ENCODE measurements around the gene KRTAP3-1. TPM values are rescaled to one million over a fixed set of nuclear protein-coding genes. Genes with fewer than 3 reads are reported as not detected.

KRTAP3-1 gene
- polyA plus RNA-seq, 1 donor from 2014 or later = not detected

DNA sequence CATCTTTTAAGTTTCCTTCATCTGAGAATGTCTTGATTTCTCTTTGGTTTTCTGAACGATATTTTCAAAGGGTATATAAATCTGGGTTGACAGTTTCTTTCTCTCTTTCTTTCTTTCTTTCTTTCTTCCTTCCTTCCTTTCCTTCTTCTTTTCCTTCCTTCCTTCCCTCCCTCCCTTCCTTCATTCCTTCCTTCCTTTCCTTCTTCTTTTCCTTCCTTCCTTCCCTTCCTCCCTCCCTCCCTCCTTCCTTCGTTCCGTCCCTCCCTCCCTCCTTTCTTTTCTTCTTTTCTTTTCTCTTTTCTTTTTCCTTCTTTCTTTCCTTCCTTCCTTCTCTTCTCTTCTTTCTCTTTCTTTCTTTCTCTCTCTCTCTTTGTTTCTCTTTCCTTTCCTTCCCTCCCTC, 34.6 kb downstream of the KRTAP3-1 start:
- Histone ChIP-seq H3K27ac (ENCODE audit: low read length) (no peak overlapping the region), H2AFZ (ENCODE audit: low read depth, low read length) (no peak overlapping the region), H3K4me2 (ENCODE audit: low read length) (no peak overlapping the region), H3K9me3 (ENCODE audit: low read length) (no peaks in the 10 kb centered on the region), H3K9ac (ENCODE audit: low read length) (no peak overlapping the region), H3K9me2 (ENCODE audit: insufficient read depth, low read length) (no peaks in the 10 kb centered on the region), H3K4me3 (ENCODE audit: low read length) (no peak overlapping the region), H3K36me3 (ENCODE audit: insufficient read depth, low read length) (no peaks in the 10 kb centered on the region), H3K79me2 (replicated peaks; ENCODE audit: insufficient read depth, low read length) (no peaks in the 10 kb centered on the region), H3F3A (ENCODE audit: insufficient read depth, low read length, poor library complexity, severe bottlenecking) (no peaks in the 10 kb centered on the region), H4K20me1 (ENCODE audit: insufficient read depth) (no peaks in the 10 kb centered on the region), H3K27me3 (ENCODE audit: insufficient read depth, low read depth, low read length) (no peaks in the 10 kb centered on the region)
- TF ChIP-seq SMC3 (conservative IDR thresholded peaks at IDR 0.05; ENCODE audit: poor library complexity) (no peak), MXI1 (conservative IDR thresholded peaks at IDR 0.05; ENCODE audit: poor library complexity, severe bottlenecking) (no peak), EZH2 (IDR thresholded peaks at IDR 0.05; ENCODE audit: borderline replicate concordance, insufficient read depth, low read length, poor library complexity, severe bottlenecking) (no peak), EP300 (conservative IDR thresholded peaks at IDR 0.05; ENCODE audit: poor library complexity, severe bottlenecking) (no peak), TAF1 (IDR thresholded peaks at IDR 0.05; ENCODE audit: low read depth) (no peak), RAD21 (conservative IDR thresholded peaks at IDR 0.05) (no peak), POLR2AphosphoS5 (IDR thresholded peaks at IDR 0.05) (no peak)
- TF ChIP-seq, protein P1, sequence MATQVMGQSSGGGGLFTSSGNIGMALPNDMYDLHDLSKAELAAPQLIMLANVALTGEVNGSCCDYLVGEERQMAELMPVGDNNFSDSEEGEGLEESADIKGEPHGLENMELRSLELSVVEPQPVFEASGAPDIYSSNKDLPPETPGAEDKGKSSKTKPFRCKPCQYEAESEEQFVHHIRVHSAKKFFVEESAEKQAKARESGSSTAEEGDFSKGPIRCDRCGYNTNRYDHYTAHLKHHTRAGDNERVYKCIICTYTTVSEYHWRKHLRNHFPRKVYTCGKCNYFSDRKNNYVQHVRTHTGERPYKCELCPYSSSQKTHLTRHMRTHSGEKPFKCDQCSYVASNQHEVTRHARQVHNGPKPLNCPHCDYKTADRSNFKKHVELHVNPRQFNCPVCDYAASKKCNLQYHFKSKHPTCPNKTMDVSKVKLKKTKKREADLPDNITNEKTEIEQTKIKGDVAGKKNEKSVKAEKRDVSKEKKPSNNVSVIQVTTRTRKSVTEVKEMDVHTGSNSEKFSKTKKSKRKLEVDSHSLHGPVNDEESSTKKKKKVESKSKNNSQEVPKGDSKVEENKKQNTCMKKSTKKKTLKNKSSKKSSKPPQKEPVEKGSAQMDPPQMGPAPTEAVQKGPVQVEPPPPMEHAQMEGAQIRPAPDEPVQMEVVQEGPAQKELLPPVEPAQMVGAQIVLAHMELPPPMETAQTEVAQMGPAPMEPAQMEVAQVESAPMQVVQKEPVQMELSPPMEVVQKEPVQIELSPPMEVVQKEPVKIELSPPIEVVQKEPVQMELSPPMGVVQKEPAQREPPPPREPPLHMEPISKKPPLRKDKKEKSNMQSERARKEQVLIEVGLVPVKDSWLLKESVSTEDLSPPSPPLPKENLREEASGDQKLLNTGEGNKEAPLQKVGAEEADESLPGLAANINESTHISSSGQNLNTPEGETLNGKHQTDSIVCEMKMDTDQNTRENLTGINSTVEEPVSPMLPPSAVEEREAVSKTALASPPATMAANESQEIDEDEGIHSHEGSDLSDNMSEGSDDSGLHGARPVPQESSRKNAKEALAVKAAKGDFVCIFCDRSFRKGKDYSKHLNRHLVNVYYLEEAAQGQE (IDR thresholded peaks at IDR 0.05; ENCODE audit: borderline replicate concordance) = no peak
- TF ChIP-seq, protein P2, sequence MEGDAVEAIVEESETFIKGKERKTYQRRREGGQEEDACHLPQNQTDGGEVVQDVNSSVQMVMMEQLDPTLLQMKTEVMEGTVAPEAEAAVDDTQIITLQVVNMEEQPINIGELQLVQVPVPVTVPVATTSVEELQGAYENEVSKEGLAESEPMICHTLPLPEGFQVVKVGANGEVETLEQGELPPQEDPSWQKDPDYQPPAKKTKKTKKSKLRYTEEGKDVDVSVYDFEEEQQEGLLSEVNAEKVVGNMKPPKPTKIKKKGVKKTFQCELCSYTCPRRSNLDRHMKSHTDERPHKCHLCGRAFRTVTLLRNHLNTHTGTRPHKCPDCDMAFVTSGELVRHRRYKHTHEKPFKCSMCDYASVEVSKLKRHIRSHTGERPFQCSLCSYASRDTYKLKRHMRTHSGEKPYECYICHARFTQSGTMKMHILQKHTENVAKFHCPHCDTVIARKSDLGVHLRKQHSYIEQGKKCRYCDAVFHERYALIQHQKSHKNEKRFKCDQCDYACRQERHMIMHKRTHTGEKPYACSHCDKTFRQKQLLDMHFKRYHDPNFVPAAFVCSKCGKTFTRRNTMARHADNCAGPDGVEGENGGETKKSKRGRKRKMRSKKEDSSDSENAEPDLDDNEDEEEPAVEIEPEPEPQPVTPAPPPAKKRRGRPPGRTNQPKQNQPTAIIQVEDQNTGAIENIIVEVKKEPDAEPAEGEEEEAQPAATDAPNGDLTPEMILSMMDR (IDR thresholded peaks at IDR 0.05; ENCODE audit: poor library complexity, severe bottlenecking) = no peak

DNA sequence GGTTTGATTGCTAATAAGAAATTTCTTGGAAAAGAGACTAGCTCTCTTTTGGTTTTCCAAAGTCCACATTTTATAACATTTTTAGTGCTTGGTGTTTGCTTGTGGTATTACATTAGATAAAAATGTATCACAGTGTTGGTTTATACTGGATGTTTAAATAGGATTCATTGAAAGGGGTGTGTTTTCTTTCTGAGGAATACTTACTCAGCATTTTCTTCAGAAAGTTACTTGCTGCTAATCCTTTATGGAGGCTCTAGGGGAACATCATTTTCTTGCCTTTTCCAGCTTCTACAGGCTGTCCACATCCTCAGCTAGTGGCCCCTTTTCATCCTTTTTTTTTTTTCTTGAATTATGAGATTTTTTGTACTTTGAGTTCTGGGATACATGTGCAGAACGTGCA, 41.3 kb downstream of the KRTAP3-1 start:
- Histone ChIP-seq H3K9me2 (ENCODE audit: insufficient read depth, low read length) (no peaks in the 10 kb centered on the region), H2AFZ (ENCODE audit: low read depth, low read length) (no peak overlapping the region), H3K4me2 (ENCODE audit: low read length) (no peak overlapping the region), H3F3A (ENCODE audit: insufficient read depth, low read length, poor library complexity, severe bottlenecking) (no peaks in the 10 kb centered on the region), H3K9ac (ENCODE audit: low read length) (no peak overlapping the region), H3K9me3 (ENCODE audit: low read length) (no peaks in the 10 kb centered on the region), H3K36me3 (ENCODE audit: insufficient read depth, low read length) (no peaks in the 10 kb centered on the region), H3K79me2 (replicated peaks; ENCODE audit: insufficient read depth, low read length) (no peaks in the 10 kb centered on the region), H3K27me3 (ENCODE audit: insufficient read depth, low read depth, low read length) (no peaks in the 10 kb centered on the region), H4K20me1 (ENCODE audit: insufficient read depth) (no peaks in the 10 kb centered on the region), H3K4me3 (ENCODE audit: low read length) (no peak overlapping the region), H3K27ac (ENCODE audit: low read length) (no peak overlapping the region)
- TF ChIP-seq EZH2 (IDR thresholded peaks at IDR 0.05; ENCODE audit: borderline replicate concordance, insufficient read depth, low read length, poor library complexity, severe bottlenecking) (no peak), EP300 (conservative IDR thresholded peaks at IDR 0.05; ENCODE audit: poor library complexity, severe bottlenecking) (no peak), TAF1 (IDR thresholded peaks at IDR 0.05; ENCODE audit: low read depth) (no peak), POLR2AphosphoS5 (IDR thresholded peaks at IDR 0.05) (no peak)
- TF ChIP-seq, protein P1 (IDR thresholded peaks at IDR 0.05; ENCODE audit: borderline replicate concordance) = no peak
- TF ChIP-seq, protein P2 (IDR thresholded peaks at IDR 0.05; ENCODE audit: poor library complexity, severe bottlenecking) = no peak

Data from neural cell (in vitro differentiated cells).